HUDEP-2 (cell line): ENCODE results near the gene COBLL1.
A peak's percentile ranks its signal among the peaks of the same experiment; 100 is the strongest.
"Not testable (repeated sequence)": the region's sequence is repeated elsewhere in the genome, so short reads cannot be mapped to it uniquely, and the experiment has no call there.

Experiments
- DNase-seq, 76 experiments: peaks; one replicate each; lab custom pipeline; 2025; ENCODE audit not compliant: unreplicated experiment in 76 of 76; lab: John Stamatoyannopoulos, UW

Gene COBLL1, protein sequence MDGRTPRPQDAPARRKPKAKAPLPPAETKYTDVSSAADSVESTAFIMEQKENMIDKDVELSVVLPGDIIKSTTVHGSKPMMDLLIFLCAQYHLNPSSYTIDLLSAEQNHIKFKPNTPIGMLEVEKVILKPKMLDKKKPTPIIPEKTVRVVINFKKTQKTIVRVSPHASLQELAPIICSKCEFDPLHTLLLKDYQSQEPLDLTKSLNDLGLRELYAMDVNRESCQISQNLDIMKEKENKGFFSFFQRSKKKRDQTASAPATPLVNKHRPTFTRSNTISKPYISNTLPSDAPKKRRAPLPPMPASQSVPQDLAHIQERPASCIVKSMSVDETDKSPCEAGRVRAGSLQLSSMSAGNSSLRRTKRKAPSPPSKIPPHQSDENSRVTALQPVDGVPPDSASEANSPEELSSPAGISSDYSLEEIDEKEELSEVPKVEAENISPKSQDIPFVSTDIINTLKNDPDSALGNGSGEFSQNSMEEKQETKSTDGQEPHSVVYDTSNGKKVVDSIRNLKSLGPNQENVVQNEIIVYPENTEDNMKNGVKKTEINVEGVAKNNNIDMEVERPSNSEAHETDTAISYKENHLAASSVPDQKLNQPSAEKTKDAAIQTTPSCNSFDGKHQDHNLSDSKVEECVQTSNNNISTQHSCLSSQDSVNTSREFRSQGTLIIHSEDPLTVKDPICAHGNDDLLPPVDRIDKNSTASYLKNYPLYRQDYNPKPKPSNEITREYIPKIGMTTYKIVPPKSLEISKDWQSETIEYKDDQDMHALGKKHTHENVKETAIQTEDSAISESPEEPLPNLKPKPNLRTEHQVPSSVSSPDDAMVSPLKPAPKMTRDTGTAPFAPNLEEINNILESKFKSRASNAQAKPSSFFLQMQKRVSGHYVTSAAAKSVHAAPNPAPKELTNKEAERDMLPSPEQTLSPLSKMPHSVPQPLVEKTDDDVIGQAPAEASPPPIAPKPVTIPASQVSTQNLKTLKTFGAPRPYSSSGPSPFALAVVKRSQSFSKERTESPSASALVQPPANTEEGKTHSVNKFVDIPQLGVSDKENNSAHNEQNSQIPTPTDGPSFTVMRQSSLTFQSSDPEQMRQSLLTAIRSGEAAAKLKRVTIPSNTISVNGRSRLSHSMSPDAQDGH

GRCh38 chr2:164841719-164842623 is at the start of gene COBLL1:
Gene COBLL1, minus strand, starts transcription at chr2:164841823. Its CDS starts 627 bp downstream, at chr2:164841196.
- DNase-seq: peak in 71 of 76 experiments; percentile 6 to 84 (median 58)

DNA sequence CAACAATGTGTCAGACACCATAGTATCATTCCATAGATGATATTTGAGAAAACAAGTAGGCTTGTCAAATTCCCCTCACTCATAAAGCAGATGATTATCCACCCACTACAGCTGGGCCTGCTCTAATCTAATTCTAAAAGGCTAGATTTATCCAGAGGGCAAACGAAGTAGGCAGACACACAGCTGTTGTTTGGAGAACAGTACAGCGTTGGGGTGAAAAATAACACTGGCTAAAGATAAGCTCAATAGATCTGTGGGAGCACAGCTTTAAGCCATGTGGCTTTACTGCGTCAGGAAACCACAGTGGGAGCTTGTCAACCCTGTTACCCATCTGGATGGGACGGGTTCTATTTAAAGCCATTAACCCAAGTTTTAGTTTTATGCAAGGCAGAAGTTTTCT is 48.9 kb upstream of the COBLL1 start:
- DNase-seq: peak in 21 of 76 experiments; percentile 2 to 58 (median 26)

- DNase-seq: peak in 5 of 76 experiments; percentile 8 to 30 (median 13)
Measured at GRCh38 chr2:164888592-164888991, 47.0 kb upstream of the COBLL1 start.

GRCh38 chr2:164887434-164888144 is 46.0 kb upstream of the COBLL1 start:
- no peak for DNase-seq

GRCh38 chr2:164882276-164882675 is 40.7 kb upstream of the COBLL1 start:
- DNase-seq: no peak

- DNase-seq: no peak
Measured at GRCh38 chr2:164881524-164881923, 39.9 kb upstream of the COBLL1 start.

DNA sequence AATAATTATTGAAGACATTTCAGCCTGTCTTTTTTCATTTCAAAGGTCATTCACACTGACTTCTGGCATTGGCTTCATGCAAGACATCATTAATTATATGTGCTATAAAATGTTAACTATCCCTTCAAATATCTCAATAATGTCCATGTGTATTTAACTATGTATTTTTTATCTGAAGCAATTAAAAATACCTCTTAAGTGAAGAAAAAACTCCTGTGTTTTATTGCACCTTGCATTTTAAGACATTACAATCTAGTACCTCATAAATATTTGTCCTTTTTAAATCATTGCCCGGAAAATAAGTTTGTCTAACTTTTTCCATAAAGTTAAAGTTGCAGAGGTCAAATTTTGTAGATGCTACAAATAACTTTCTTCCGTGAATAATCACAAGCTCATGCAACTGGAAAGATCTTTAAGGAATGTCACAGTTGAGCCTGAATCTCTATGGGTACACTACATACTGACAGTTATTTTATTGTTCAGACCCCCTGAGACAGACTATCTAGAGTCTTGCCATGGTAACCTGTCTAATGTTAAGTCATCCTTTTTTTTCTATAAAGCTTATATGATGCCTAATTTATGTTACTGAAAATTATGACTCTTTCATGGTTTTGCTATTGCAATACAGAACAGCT is 38.4 kb upstream of the COBLL1 start:
- DNase-seq: no peak

DNA sequence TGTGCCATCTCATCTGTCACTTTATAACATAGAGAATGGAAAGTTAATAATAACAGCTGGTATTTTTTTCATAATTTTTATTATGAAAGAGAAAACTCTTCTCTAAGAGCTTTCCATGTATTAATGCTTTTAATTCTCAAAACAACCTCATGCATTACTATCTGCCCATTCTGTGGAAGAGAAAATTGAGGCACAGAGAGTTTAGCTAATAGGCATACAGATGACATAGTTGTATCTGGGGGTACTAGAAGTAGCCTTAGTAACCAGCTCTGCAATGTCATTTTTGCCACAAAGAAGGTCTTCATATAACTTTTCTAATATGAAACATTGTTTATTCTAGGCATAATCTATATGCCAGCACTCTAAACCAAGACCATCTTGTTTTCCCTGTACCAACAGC is 36.3 kb upstream of the COBLL1 start:
- no peak for DNase-seq

DNA sequence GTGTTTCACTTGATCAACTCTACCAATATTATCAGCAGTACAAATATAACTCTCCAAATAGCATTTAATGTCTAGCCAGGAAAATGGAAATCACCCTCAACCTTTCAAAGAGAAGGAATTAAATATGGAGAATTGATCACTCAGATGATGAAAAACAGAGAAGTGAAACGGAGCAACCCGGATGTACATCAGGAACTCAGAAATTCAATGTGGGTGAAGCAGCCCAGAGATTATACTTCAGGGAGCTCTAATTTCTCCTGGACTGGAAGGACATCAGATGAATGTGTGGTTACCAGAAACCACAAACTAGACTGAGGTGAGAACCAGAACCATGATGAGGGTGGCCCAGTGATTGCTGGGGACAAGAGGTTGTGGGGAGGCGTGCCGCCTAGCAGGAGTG is 35.5 kb upstream of the COBLL1 start:
- DNase-seq: no peak

DNA sequence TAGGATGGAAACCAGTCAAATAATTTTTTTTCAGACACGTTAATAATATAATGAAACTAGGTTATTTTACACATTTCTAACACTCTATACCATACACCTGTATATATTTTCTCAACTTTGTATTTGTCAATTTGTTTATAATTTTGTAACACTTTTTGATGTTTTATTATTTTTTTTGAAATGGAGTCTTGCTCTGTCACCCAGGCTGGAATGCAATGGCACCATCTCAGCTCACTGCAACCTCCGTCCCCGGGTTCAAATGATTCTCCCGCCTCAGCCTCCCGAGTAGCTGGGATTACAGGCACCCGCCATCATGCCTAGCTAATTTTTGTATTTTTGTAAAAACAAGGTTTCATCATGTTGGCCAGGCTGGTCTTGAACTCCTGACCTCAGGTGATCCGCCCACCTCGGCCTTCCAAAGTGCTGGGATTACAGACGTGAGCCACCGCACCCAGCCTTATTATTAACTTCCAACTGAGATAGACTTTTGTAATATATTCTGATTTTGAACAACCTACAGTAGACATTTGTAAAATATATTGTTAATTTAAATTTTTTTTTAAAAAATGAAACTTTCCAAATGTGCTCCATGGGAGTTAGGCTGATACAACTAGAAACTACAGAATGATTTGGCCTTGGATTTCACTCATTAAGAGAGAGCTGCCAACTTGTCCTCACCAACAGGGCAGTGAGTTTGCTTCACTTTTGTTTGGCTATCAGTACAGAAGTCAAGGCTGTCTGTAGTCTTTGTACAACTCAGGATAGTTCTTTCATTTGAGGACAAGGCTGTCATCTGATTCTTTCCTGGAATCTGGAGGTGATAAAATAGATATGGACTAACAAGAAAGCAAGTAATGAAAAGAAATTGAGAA is 33.9 kb upstream of the COBLL1 start:
- DNase-seq: no peak

DNA sequence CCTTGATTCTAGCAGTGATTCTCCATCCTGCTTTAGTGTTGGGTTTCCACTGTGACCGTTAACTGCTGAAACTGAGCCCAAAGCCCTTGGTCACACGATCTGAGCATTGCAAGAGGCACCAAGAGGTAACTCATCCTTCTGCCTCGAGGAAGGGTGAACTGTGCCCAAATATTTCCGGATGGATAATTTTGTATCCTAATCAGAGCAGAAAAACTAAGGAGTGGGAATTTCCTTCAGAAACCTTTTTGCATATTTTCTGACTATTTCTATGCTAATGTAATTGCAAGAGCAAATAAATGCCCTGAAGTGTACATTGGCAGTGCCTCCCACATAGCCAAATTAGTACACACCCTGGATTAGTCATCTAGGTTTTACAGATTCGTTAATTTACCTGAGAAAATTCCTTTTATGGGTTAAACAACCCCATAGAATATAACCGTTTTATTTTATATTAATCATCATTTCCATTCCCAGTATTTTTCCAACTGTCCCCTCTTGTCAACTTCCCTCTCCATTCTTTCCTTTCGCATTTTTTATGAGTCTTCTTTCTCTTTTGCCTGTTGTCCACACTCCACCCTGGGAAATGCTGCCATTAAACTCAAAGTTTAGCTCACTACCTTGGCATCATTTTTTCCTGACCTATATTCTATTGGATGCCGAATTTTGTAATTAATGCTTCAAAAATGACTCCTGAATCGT is 31.7 kb upstream of the COBLL1 start:
- no peak for DNase-seq

DNA sequence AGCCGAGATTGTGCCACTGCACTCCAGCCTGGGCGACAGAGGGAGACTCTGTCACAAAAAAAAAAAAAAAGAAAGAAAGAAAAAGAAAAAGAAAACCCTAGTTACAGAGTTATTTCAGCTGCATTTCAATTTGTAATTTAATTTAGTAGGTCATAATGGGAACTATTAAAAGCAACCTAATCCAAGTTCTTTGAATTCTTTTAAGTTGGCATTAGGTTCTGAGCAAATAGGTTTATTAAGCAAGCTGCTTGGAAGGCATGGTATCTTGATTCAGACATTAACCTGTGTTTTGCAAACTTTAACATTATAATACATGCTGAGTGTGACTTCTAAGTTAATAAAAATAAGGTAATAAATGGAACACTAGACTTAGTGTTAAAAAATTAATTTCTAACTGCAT is 29.8 kb upstream of the COBLL1 start:
- DNase-seq: no peak

GRCh38 chr2:164869420-164869772 is 27.8 kb upstream of the COBLL1 start:
- no peak for DNase-seq

GRCh38 chr2:164868563-164869419 is 27.2 kb upstream of the COBLL1 start:
- DNase-seq: no peak

DNA sequence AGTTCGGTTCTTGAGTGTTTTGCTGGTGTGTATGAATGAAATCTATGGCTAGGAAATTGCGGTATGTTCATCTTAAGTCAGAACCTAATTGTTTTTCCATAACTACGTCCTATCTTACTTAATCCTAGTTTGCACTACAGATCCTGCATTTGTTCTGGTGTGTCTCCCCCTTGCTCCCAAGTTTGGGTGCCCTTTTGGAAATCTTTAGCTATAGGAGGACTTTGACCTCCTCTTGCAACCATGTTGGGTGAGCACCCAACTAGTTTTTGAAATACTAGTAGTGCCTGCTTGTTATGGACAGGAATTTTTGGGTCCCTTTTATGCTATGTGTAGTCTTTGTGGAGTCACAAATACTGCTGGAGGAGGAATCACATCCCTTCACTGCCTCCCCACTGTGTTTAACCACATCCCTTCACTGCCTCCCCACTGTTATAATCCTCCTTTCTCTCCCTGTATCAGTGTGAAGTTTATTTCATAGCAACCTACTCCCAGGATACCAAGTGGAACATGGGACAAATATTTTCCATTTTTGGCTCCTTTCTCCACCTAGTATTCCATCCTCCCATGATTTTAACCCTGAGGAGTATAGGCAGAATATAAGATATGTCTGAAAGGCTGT is 26.3 kb upstream of the COBLL1 start:
- DNase-seq: no peak

DNA sequence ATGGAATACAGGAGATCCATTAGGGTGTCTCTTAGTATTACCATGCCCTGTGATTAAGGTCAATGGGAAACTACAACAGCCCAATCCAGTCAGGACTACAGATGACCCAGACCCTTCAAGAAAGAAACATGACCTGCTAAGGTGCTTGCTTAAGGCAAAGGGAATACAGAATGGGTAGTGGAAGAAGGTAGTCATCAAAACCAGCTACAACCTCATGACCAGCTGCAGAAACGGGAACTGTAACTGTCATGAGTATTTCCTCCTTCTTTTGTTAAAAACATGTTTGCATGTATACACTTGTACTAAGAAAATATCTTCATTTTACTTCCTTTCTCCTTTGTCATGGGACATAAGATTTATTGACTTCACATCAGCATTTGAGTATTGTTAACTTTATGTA is 24.8 kb upstream of the COBLL1 start:
- not testable (repeated sequence) for DNase-seq
